ENCODE results near the gene NRIP1. TPM values are rescaled to one million over a fixed set of nuclear protein-coding genes. Genes with fewer than 3 reads are reported as not detected.

Gene NRIP1
- total RNA-seq, 2 donors from 2014 or later, result 11.9 to 30.9 TPM

DNA sequence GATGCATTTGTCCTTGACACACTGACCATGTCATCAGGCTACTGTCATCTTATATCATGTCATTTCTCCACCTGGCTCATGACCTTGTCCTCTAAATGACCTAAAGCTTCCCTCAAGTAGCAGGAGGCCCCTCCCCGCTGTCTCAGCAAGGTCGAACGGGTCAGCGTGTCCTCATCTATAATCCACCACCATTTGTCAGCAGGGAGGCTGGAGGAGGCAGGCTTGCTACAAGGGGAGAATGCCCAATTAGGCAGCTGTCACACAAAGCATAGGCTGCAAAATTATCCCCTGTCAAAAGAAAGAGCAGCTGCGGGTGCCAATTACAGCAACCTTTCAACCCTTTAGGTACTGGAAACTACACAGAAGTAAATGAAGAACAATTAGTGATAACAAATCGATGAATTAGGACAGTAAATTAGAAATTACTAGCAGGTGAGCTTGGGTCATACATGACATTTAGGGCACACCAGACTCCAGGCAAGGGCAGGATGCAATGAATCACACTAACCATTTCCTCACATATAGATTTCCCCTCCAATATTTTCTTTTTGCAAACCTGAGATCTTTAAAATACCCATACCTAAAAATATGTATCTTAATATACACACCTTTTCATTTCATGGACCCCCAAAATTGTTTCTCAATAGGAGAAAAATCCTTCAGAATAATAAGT lies 61.2 kb downstream of the NRIP1 start:
- H3K4me3 ChIP-seq, result no peak overlapping the region
- TF ChIP-seq, protein P1, sequence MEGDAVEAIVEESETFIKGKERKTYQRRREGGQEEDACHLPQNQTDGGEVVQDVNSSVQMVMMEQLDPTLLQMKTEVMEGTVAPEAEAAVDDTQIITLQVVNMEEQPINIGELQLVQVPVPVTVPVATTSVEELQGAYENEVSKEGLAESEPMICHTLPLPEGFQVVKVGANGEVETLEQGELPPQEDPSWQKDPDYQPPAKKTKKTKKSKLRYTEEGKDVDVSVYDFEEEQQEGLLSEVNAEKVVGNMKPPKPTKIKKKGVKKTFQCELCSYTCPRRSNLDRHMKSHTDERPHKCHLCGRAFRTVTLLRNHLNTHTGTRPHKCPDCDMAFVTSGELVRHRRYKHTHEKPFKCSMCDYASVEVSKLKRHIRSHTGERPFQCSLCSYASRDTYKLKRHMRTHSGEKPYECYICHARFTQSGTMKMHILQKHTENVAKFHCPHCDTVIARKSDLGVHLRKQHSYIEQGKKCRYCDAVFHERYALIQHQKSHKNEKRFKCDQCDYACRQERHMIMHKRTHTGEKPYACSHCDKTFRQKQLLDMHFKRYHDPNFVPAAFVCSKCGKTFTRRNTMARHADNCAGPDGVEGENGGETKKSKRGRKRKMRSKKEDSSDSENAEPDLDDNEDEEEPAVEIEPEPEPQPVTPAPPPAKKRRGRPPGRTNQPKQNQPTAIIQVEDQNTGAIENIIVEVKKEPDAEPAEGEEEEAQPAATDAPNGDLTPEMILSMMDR (IDR thresholded peaks at IDR 0.05), result no peak
- H3K27me3 ChIP-seq (replicated peaks; ENCODE audit: insufficient read depth), result no peaks in the 10 kb centered on the region
- peaks cover 11 to 14% of the 10 kb centered on the region in 2 donors for H3K4me1 ChIP-seq (ENCODE audit: control insufficient read depth in 1 of 2, low read depth in 2 of 2)
- DNase-seq (ENCODE audit: low spot score) (no peak), ATAC-seq (ENCODE audit: insufficient number of reproducible peaks, low FRiP score, low read depth) (no peak)
- H3K27ac ChIP-seq, result no peak overlapping the region
- H3K9me3 ChIP-seq, result no peaks in the 10 kb centered on the region
- no peaks in the 10 kb centered on the region for H3K36me3 ChIP-seq

DNA sequence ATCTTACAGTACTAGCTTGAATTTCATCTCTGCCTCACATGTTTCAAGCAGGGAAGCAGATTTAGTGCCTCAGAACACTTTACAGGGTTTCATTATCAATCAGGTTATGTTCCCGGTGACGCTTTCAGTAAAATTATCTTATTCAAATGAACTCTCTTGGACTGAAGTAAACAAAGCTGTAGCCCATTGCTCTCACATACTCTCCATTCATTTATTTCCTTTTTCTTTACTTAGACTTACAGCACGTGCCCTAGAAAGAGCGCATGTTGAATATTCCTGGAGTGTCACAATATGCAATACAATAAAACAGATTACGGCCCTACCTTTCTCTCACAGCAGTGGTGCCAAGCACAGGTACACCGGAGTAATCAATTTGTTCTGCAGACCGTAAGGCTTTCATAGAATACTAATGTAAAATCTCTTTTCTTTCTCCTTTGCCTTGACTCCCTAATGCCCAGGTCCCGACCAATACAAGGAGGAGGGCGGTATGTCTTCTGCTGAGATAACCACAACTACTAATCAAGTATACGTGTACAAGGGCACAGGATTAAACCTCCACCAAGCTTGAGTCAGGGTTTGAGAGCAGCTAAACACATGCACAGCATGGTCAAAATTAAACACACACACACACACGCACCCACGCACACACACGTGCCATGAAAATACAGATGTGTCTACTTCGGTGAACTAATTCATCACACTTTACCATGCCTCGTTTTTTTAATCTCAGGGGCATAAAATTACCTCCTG lies 62.8 kb downstream of the NRIP1 start:
- no peak for ATAC-seq (ENCODE audit: insufficient number of reproducible peaks, low FRiP score, low read depth)
- no peak overlapping the region for H3K27ac ChIP-seq
- no peak for DNase-seq (ENCODE audit: low spot score)
- no peaks in the 10 kb centered on the region for H3K27me3 ChIP-seq (replicated peaks; ENCODE audit: insufficient read depth)
- peaks cover 6 to 14% of the 10 kb centered on the region in 2 donors for H3K4me1 ChIP-seq (ENCODE audit: control insufficient read depth in 1 of 2, low read depth in 2 of 2)
- TF ChIP-seq, protein P1 (IDR thresholded peaks at IDR 0.05), result no peak
- H3K4me3 ChIP-seq, result no peak overlapping the region
- no peaks in the 10 kb centered on the region for H3K36me3 ChIP-seq
- H3K9me3 ChIP-seq, result no peaks in the 10 kb centered on the region

DNA sequence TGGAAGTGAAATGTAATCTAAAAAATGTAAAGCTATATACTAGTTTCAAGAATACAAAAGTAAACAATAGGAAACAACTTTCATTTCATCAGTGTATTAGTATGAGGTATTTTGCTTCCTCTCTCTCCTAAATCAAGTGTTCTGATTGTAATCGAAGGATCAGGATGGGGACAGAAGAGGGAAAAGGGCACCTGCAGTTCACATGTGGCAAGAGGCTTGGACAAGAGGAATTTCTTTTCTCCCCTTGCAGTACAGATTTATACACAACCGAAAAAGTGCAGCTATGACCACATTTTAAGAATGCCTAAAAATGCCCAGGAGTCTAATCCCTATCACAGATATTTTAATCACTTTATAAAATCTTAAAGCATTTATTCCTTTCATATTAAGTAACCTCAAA lies 63.7 kb downstream of the NRIP1 start:
- no peak for ATAC-seq (ENCODE audit: insufficient number of reproducible peaks, low FRiP score, low read depth)
- H3K27me3 ChIP-seq (replicated peaks; ENCODE audit: insufficient read depth), result no peaks in the 10 kb centered on the region
- H3K9me3 ChIP-seq, result no peaks in the 10 kb centered on the region
- H3K4me1 ChIP-seq (ENCODE audit: control insufficient read depth in 1 of 2, low read depth in 2 of 2), result peaks cover 0 to 15% of the 10 kb centered on the region in 2 donors
- H3K36me3 ChIP-seq, result no peaks in the 10 kb centered on the region
- no peak overlapping the region for H3K27ac ChIP-seq
- TF ChIP-seq, protein P1 (IDR thresholded peaks at IDR 0.05), result no peak
- no peak overlapping the region for H3K4me3 ChIP-seq
- DNase-seq (ENCODE audit: low spot score), result no peak

DNA sequence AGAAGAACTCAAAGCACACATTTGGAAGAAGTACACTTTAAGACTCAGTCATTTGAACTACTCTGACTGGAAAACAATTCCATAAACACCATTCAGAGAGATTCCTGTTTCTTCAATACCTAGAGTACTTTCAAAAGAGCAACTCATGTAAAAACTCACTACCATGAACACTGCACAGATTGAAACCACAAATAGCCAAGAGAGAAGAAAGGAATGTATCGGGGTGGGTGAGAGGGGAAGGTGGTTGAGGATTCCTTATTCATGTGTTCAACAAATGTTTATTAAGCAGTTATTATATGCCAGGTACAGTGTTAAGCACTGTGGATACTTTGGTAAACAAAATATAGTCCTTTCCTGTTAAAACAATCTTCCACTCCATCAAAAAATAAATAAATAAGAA lies 64.7 kb downstream of the NRIP1 start:
- Histone ChIP-seq H3K27ac (no peak overlapping the region), H3K9me3 (no peaks in the 10 kb centered on the region), H3K4me3 (no peak overlapping the region), H3K36me3 (no peaks in the 10 kb centered on the region), H3K4me1 (ENCODE audit: control insufficient read depth in 1 of 2, low read depth in 2 of 2) (peaks cover 0 to 10% of the 10 kb centered on the region in 2 donors), H3K27me3 (replicated peaks; ENCODE audit: insufficient read depth) (no peaks in the 10 kb centered on the region)
- ATAC-seq (ENCODE audit: insufficient number of reproducible peaks, low FRiP score, low read depth) (no peak), DNase-seq (ENCODE audit: low spot score) (no peak)
- TF ChIP-seq, protein P1 (IDR thresholded peaks at IDR 0.05), result no peak

DNA sequence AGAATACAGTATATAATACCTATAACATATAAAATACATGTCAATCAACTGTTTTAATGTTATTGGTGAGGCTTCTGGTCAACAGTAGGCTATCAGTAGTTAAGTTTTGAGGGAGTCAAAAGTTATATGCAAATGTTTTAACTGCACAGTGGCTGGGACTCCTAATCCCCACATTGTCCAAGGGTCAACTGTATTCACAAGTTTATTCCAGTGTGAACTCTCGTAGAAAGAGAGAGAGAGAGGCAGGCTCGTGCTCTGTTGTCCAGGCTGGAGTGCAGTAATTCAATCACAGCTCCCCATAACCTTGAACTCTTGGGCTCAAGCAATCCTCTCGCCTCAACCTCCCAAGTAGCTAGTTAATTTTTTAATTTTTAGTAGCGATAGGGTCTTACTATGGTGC lies 66.0 kb downstream of the NRIP1 start:
- peaks cover 0 to 10% of the 10 kb centered on the region in 2 donors for H3K4me1 ChIP-seq (ENCODE audit: control insufficient read depth in 1 of 2, low read depth in 2 of 2)
- ATAC-seq (ENCODE audit: insufficient number of reproducible peaks, low FRiP score, low read depth), result no peak
- TF ChIP-seq, protein P1 (IDR thresholded peaks at IDR 0.05), result no peak

More for the DNA sequence above, 66.0 kb downstream of the NRIP1 start:
- no peaks in the 10 kb centered on the region for H3K36me3 ChIP-seq
- no peaks in the 10 kb centered on the region for H3K9me3 ChIP-seq
- no peak overlapping the region for H3K27ac ChIP-seq
- H3K27me3 ChIP-seq (replicated peaks; ENCODE audit: insufficient read depth), result no peaks in the 10 kb centered on the region
- no peak overlapping the region for H3K4me3 ChIP-seq
- no peak for DNase-seq (ENCODE audit: low spot score)
